IPS-18c (cell line): ENCODE results near the gene SETD6.
"Not testable (repeated sequence)": the region's sequence is repeated elsewhere in the genome, so short reads cannot be mapped to it uniquely, and the experiment has no call there.

Experiments used
- H3K4me3 ChIP-seq: 2 replicates; pipeline ENCODE4 v1.7.0; 2013; ENCODE audit warnings: low read depth, mild to moderate bottlenecking, low read length, moderate library complexity; ENCODE audit not compliant: insufficient read depth
- H3K9me3 ChIP-seq: one replicate; pipeline ENCODE4 v1.6.1; 2013; ENCODE audit warnings: mild to moderate bottlenecking, low read length, moderate library complexity; ENCODE audit not compliant: control insufficient read depth, insufficient read depth

SETD6 gene

GRCh38 chr16:58518083-58518979 is 3.0 kb downstream of the SETD6 start:
- no peak overlapping the region for H3K4me3 ChIP-seq

GRCh38 chr16:58518980-58519368 is 3.7 kb downstream of the SETD6 start:
- no peaks in the 10 kb centered on the region for H3K9me3 ChIP-seq
- H3K4me3 ChIP-seq: no peak overlapping the region

More at GRCh38 chr16:58518083-58518979, 3.0 kb downstream of the SETD6 start:
- H3K9me3 ChIP-seq: no peaks in the 10 kb centered on the region

DNA sequence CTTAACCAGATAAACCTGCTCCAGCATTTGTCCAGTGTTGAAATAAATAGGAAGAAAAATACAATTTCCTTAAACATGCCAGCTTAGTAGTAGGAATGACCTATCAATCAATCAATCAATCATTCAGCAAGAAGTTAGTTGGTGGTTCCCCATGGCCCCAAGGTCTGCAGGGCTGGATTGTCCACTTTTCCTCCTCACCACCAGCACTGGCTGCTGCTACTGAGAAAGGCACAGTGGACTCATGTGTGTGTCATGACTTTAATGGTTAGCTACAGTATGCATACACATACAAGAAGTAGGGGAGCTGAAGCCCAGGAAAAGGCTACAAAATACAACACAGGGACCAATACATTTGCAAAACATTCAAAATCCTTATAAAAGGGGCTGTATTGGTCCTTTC is 4.4 kb downstream of the SETD6 start:
- H3K9me3 ChIP-seq: no peaks in the 10 kb centered on the region
- no peak overlapping the region for H3K4me3 ChIP-seq

GRCh38 chr16:58530179-58530578 is 14.9 kb downstream of the SETD6 start:
- H3K4me3 ChIP-seq: no peak overlapping the region
- H3K9me3 ChIP-seq: no peaks in the 10 kb centered on the region

DNA sequence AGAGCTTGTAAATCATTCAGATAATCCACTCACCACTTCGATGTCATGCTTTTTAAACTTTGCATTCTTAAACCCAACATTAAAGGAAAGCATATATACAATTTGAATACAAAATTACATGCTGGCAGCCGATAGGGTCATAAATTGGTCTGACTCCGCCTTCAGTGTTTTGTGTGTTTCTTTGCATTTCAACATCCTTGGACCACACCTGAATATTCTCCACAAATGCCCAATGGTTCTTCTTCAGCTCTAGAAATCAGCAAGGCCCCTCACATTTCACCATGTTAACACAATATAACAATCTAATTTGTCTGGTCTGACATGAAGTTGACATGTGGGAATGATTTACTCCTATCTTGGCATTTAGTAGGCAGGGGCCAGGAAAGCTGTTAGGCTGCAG is 17.1 kb downstream of the SETD6 start:
- H3K9me3 ChIP-seq: no peaks in the 10 kb centered on the region

DNA sequence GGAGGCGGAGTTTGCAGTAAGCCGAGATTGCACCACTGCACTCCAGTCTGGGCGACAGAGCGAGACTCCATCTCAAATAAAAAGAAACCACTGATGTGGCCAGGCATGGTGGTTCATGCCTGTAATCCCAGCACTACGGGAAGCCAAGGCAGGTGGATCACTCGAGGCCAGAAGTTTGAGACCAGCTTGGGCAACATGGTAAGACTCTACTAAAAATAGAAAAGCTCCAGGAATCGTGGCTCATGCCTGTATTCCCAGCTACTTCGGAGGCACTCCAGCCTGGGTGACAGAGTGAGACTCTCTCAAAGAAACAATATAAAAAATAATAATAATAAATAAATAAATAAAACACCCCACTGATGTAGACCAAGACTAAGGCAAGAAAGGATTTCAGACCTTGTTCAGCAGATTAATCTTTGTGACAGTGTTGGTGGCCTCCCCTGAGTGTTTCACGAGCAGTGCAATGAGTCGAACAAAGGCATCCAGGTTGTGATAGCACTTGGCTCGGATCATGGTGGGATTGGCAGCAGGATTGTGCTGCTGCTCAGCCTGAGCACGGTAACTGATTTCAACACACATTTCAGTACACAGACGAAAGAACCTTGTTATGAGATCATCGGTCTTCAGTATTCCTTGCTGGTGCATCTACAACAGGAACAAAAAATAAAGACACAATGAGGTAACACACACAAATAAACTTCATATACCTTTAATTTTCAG is 18.6 kb downstream of the SETD6 start:
- Histone ChIP-seq H3K9me3 (no peaks in the 10 kb centered on the region), H3K4me3 (no peak overlapping the region)

More for the DNA sequence above, 17.1 kb downstream of the SETD6 start:
- H3K4me3 ChIP-seq: no peak overlapping the region

- H3K4me3 ChIP-seq: no peak overlapping the region
- no peaks in the 10 kb centered on the region for H3K9me3 ChIP-seq
Measured at GRCh38 chr16:58535100-58535499, 19.8 kb downstream of the SETD6 start.

GRCh38 chr16:58536278-58536677 is 21.0 kb downstream of the SETD6 start:
- Histone ChIP-seq H3K9me3 (no peaks in the 10 kb centered on the region), H3K4me3 (no peak overlapping the region)

DNA sequence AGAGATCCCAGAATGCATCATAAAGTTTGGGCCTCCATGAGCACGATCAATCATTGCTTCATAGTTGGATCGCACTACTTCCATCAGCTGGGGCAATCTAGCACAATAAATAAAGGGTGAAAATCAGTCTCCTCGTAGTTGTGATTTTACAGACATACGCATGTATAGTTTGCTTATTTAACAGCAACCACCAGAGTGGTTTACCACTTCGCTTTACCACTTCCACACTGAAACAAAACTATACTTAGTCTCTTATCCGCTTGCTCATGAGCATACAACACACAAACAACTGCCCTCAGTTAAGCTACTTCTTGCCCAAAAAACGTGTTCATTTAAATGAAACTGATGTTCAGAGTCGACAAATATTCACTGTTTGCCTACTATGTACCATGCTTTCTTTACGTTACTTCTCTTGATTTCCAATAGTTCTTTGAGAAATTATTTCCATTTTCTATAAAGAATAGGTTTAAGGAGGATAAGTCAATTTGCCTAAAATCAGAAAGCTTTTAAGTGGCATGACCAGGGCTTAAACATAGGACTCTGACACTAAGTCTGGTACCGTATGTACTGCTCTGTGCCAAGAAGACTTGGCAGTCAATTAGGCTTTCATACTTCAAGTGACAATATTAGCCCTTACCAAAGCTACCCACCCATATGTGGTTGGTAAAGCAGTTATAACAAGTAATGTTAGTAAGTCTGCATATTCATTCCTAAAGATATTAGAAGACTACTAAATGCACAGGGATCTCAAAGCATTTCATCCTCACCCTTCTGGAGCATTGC is 22.0 kb downstream of the SETD6 start:
- no peak overlapping the region for H3K4me3 ChIP-seq
- no peaks in the 10 kb centered on the region for H3K9me3 ChIP-seq

DNA sequence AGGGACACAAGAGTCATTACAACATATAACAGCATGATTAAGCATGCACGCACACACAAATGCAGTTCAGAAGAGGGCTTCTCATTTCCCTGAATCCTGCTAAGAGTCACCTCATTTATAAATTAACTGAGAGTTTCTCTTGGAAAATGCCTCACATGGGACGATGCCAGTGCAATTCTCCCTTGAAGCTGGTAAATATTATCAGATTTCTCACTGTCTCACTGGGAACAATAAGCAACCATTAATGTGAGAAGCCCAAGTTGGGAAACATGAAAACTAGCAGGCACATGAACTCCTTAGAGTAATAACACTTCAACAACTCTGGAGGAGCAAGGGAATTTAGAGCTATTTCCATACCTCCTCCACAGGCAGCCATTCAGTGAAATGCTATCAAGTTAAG is 26.4 kb downstream of the SETD6 start:
- Histone ChIP-seq H3K4me3 (no peak overlapping the region), H3K9me3 (no peaks in the 10 kb centered on the region)

DNA sequence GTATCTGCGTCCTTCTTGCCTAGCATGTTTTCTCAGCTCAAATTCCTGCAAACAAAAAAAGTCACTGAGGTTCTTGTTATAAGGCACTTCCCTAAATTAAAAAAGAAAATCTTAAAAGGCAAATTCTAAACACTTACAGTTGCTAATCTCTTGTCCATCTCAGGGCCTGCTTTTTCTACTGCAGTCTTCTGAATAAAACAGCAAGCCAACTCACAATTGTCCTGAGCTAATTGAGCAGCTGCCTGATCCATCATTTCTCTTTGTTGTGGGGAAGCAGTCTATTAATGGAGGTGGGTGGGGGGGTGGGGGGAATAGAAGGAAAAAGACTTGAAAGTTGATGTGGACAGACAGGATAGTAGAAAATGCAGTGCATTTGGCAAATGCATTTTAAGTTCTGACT is 27.0 kb downstream of the SETD6 start:
- no peak overlapping the region for H3K4me3 ChIP-seq
- no peaks in the 10 kb centered on the region for H3K9me3 ChIP-seq

- H3K4me3 ChIP-seq: no peak overlapping the region
- no peaks in the 10 kb centered on the region for H3K9me3 ChIP-seq
Measured at GRCh38 chr16:58543685-58544084, 28.4 kb downstream of the SETD6 start.

DNA sequence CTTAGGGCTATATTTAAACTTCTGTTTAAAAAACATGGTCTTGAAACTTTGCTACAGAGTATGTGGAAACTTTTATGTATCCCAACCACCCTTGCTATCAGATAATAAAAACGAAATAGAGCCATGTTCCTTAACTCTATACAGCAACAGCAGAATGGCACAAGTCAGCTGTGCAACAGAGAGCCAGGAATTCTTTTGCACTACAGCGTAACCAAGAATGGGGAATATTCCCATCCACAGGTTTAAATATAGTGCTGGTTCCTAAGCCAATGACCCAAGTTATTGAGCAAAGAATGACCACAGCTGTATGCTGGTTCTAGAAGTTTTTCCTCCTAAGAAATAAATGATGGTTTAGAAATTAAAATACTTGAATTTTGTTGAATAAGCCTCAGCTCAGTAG is 33.1 kb downstream of the SETD6 start:
- no peak overlapping the region for H3K4me3 ChIP-seq
- no peaks in the 10 kb centered on the region for H3K9me3 ChIP-seq

DNA sequence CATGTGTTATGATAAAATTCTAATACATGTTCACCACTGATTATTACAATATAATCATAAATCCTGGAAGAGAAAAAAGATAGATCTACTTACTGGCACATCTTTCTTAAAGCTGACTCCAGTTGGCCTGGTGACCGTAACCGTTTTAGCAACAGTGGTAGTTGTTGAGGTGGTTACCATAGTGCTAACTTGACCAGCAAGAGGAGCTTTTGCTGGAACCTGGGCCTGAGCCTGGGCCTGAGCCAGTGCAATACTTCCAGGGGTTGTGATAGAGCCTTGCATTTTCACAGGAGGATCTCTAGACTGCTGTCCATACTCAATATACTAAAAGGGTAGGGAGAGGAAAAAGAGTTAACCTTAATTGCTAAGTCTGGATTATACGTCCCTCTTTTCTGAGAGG is 36.2 kb downstream of the SETD6 start:
- Histone ChIP-seq H3K9me3 (no peaks in the 10 kb centered on the region), H3K4me3 (no peak overlapping the region)

GRCh38 chr16:58556678-58557077 is 41.4 kb downstream of the SETD6 start:
- Histone ChIP-seq H3K9me3 (no peaks in the 10 kb centered on the region), H3K4me3 (no peak overlapping the region)

DNA sequence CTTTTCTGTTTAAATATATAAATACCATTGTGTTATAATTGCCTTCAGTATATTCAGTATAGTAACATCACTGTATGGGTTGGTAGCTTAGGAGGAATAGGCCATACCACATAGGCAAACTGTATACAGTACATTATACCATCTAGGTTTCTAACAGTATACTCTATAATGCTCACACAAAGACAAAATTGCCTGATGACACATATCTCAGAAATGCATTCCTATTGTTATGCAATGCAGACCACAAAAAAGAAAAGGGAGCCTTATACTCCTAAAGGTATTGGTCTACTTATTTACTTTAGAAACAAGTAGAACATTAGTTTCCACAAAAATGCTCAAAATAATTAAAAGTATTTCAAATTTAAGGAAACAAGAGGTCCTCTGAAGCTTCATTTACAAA is 47.9 kb downstream of the SETD6 start:
- Histone ChIP-seq H3K9me3 (no peaks in the 10 kb centered on the region), H3K4me3 (no peak overlapping the region)

DNA sequence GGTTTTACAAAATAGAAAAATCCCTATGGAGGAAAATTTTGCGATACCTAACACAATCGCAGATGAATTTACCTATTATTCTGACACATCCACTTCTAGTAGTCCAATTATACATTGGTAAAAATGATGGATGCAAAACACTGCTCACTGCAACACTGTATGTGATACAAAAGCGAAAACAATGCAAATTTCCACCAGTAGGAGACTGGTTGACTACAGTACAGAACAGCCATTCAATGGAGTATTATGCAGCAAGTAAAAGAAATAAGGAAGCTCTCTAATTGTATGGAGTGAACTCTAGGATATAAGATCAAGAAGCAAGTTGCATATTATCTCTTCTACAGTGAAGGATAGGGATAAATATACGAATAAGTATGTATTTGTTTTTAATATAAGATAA is 48.5 kb downstream of the SETD6 start:
- Histone ChIP-seq H3K9me3 (no peaks in the 10 kb centered on the region), H3K4me3 (no peak overlapping the region)

- not testable (repeated sequence) for H3K4me3 ChIP-seq, H3K9me3 ChIP-seq
Measured at GRCh38 chr16:58565697-58566096, 50.4 kb downstream of the SETD6 start.
